Mesendoderm (in vitro differentiated cells): ENCODE data around the gene SCN9A.

Source experiments
- DNase-seq: peaks from one replicate; pipeline ENCODE4 v3.0.0; 2013
- H2AK5ac ChIP-seq: 2 replicates; pipeline ENCODE4 v1.6.1; 2013; ENCODE audit warnings: low read length, inconsistent platforms
- H2BK120ac ChIP-seq: 2 replicates; pipeline ENCODE4 v1.6.1; 2013; ENCODE audit warnings: low read depth, mild to moderate bottlenecking, low read length, moderate library complexity, mixed read lengths
- H2BK15ac ChIP-seq: replicated peaks from 2 replicates; pipeline ENCODE4 v1.6.1; 2013; ENCODE audit warnings: low read depth, mild to moderate bottlenecking, moderate library complexity
- H2BK5ac ChIP-seq: 2 replicates; pipeline ENCODE4 v1.6.1; 2013; ENCODE audit warnings: low read length, inconsistent platforms
- H3K18ac ChIP-seq: 2 replicates; pipeline ENCODE4 v1.6.1; 2013; ENCODE audit warnings: mild to moderate bottlenecking, low read length, mixed read lengths
- H3K23ac ChIP-seq: one replicate; pipeline ENCODE4 v1.6.1; 2013; ENCODE audit warnings: low read length
- H3K27ac ChIP-seq: 2 replicates; pipeline ENCODE4 v1.5.1; 2013; ENCODE audit warnings: low read depth, mild to moderate bottlenecking, inconsistent platforms, low read length, moderate library complexity
- H3K27me3 ChIP-seq: 2 replicates; pipeline ENCODE4 v1.6.1; 2013; ENCODE audit warnings: low read length, control low read depth, mild to moderate bottlenecking, inconsistent platforms; ENCODE audit not compliant: insufficient read depth, poor library complexity
- H3K36me3 ChIP-seq: 2 replicates; pipeline ENCODE4 v1.6.1; 2013; ENCODE audit warnings: low read length, inconsistent platforms; ENCODE audit not compliant: control insufficient read depth, insufficient read depth
- H3K4ac ChIP-seq: one replicate; pipeline ENCODE4 v1.6.1; 2013; ENCODE audit warnings: low read depth, mild to moderate bottlenecking, low read length, moderate library complexity
- H3K4me1 ChIP-seq: 2 replicates; pipeline ENCODE4 v1.6.1; 2013; ENCODE audit warnings: low read depth, low read length, inconsistent platforms; ENCODE audit not compliant: control insufficient read depth
- H3K4me2 ChIP-seq: 2 replicates; pipeline ENCODE4 v1.6.1; 2013; ENCODE audit warnings: low read length
- H3K4me3 ChIP-seq: 2 replicates; pipeline ENCODE4 v1.5.1; 2013; ENCODE audit warnings: mild to moderate bottlenecking, low read length
- H3K56ac ChIP-seq: one replicate; pipeline ENCODE4 v1.6.1; 2013; ENCODE audit warnings: low read length
- H3K79me1 ChIP-seq: 2 replicates; pipeline ENCODE4 v1.6.1; 2013; ENCODE audit warnings: low read length, inconsistent platforms
- H3K79me2 ChIP-seq: 2 replicates; pipeline ENCODE4 v1.6.1; 2013; ENCODE audit warnings: mild to moderate bottlenecking, low read length; ENCODE audit not compliant: control insufficient read depth, insufficient read depth
- H3K9ac ChIP-seq: 2 replicates; pipeline ENCODE4 v1.6.1; 2013; ENCODE audit warnings: low read length, inconsistent platforms
- H4K5ac ChIP-seq: one replicate; pipeline ENCODE4 v1.6.1; 2013; ENCODE audit warnings: low read length
- H4K8ac ChIP-seq: one replicate; pipeline ENCODE4 v1.6.1; 2013; ENCODE audit warnings: low read depth, mild to moderate bottlenecking, control low read depth, low read length, moderate library complexity
- WGBS: extraction: QIAGEN DNeasy Blood & Tissue Kit; methylation state at CpG from one replicate; pipeline ENCODE4 v1.1.7; 2013; ENCODE audit warnings: low lambda C conversion rate, missing lambda C conversion rate; ENCODE audit not compliant: insufficient coverage; ENCODE audit errors: extremely low coverage; 5-methylcytosine and 5-hydroxymethylcytosine counted together

The SCN9A gene

GRCh38 chr2:166197446-166197845 is 178.3 kb downstream of the SCN9A start:
- H3K36me3 ChIP-seq = no peaks in the 10 kb centered on the region
- no peak overlapping the region for H2BK120ac ChIP-seq
- no peak overlapping the region for H3K4me2 ChIP-seq
- H3K27me3 ChIP-seq = no peaks in the 10 kb centered on the region
- H3K4me3 ChIP-seq = no peak overlapping the region
- no peak overlapping the region for H2BK5ac ChIP-seq
- no peak overlapping the region for H3K23ac ChIP-seq
- H3K27ac ChIP-seq = no peak overlapping the region
- H3K18ac ChIP-seq = no peak overlapping the region
- H3K4me1 ChIP-seq = no peaks in the 10 kb centered on the region
- no peak for DNase-seq
- H3K9ac ChIP-seq = no peak overlapping the region
- no peak overlapping the region for H2AK5ac ChIP-seq
- H3K79me1 ChIP-seq = no peaks in the 10 kb centered on the region
- no peak overlapping the region for H2BK15ac ChIP-seq
- no peaks in the 10 kb centered on the region for H3K79me2 ChIP-seq
- H4K8ac ChIP-seq = no peak overlapping the region
- no peak overlapping the region for H3K56ac ChIP-seq
- no peak overlapping the region for H4K5ac ChIP-seq
- no CpG with 5 or more reads among the region's 3 CpGs for WGBS
- H3K4ac ChIP-seq = no peak overlapping the region

- no peak overlapping the region for H2BK15ac ChIP-seq
- H2BK120ac ChIP-seq = no peak overlapping the region
- no peaks in the 10 kb centered on the region for H3K79me1 ChIP-seq
These were observed 182.3 kb downstream of the SCN9A start for GRCh38 chr2:166193407-166193806.

GRCh38 chr2:166188084-166188483 is 187.7 kb downstream of the SCN9A start:
- WGBS = no CpG with 5 or more reads among the region's 3 CpGs
- Histone ChIP-seq H3K79me1 (no peaks in the 10 kb centered on the region), H3K27me3 (no peaks in the 10 kb centered on the region), H3K56ac (no peak overlapping the region), H4K5ac (no peak overlapping the region), H4K8ac (no peak overlapping the region), H2BK15ac (no peak overlapping the region), H3K36me3 (no peaks in the 10 kb centered on the region), H3K18ac (no peak overlapping the region), H3K79me2 (no peaks in the 10 kb centered on the region), H3K4me3 (no peak overlapping the region), H2BK5ac (no peak overlapping the region), H3K23ac (no peak overlapping the region), H3K4me2 (no peak overlapping the region), H3K9ac (no peak overlapping the region), H3K4ac (no peak overlapping the region), H3K27ac (no peak overlapping the region), H3K4me1 (no peaks in the 10 kb centered on the region), H2AK5ac (no peak overlapping the region), H2BK120ac (no peak overlapping the region)
- DNase-seq = no peak

More at GRCh38 chr2:166193407-166193806, 182.3 kb downstream of the SCN9A start:
- Histone ChIP-seq H3K4ac (no peak overlapping the region), H3K9ac (no peak overlapping the region), H3K4me2 (no peak overlapping the region), H2BK5ac (no peak overlapping the region), H3K56ac (no peak overlapping the region), H3K36me3 (no peaks in the 10 kb centered on the region), H2AK5ac (no peak overlapping the region), H3K27me3 (no peaks in the 10 kb centered on the region), H4K5ac (no peak overlapping the region), H3K79me2 (no peaks in the 10 kb centered on the region), H4K8ac (no peak overlapping the region), H3K4me3 (no peak overlapping the region), H3K4me1 (no peaks in the 10 kb centered on the region), H3K23ac (no peak overlapping the region), H3K18ac (no peak overlapping the region), H3K27ac (no peak overlapping the region)
- no peak for DNase-seq
- WGBS = no CpG with 5 or more reads among the region's 2 CpGs

- Histone ChIP-seq H2BK15ac (no peak overlapping the region), H3K9ac (no peak overlapping the region), H2BK5ac (no peak overlapping the region), H3K18ac (no peak overlapping the region), H3K27me3 (no peaks in the 10 kb centered on the region), H2AK5ac (no peak overlapping the region), H3K4me1 (no peaks in the 10 kb centered on the region), H3K56ac (no peak overlapping the region), H4K8ac (no peak overlapping the region), H3K4me2 (no peak overlapping the region), H2BK120ac (no peak overlapping the region), H3K79me2 (no peaks in the 10 kb centered on the region), H3K4me3 (no peak overlapping the region), H3K27ac (no peak overlapping the region), H3K23ac (no peak overlapping the region), H4K5ac (no peak overlapping the region), H3K4ac (no peak overlapping the region), H3K36me3 (no peaks in the 10 kb centered on the region), H3K79me1 (no peaks in the 10 kb centered on the region)
- peak; percentile 54 for DNase-seq
- WGBS = no CpG with 5 or more reads among the region's 3 CpGs
These were observed 191.0 kb downstream of the SCN9A start for GRCh38 chr2:166184789-166185188.

GRCh38 chr2:166181813-166182154 is 194.0 kb downstream of the SCN9A start:
- Histone ChIP-seq H4K8ac (no peak overlapping the region), H3K18ac (no peak overlapping the region), H3K36me3 (no peaks in the 10 kb centered on the region), H3K56ac (no peak overlapping the region), H3K79me1 (no peaks in the 10 kb centered on the region), H3K4me2 (no peak overlapping the region), H3K23ac (no peak overlapping the region), H3K9ac (no peak overlapping the region), H3K4ac (no peak overlapping the region), H2BK120ac (no peak overlapping the region), H3K4me3 (no peak overlapping the region), H2BK15ac (no peak overlapping the region), H3K79me2 (no peaks in the 10 kb centered on the region), H2BK5ac (no peak overlapping the region), H3K27ac (no peak overlapping the region), H4K5ac (no peak overlapping the region), H2AK5ac (no peak overlapping the region), H3K27me3 (no peaks in the 10 kb centered on the region), H3K4me1 (no peaks in the 10 kb centered on the region)
- WGBS = no CpG with 5 or more reads among the region's 3 CpGs
- DNase-seq = no peak

GRCh38 chr2:166180951-166181812 is 194.6 kb downstream of the SCN9A start:
- H4K8ac ChIP-seq = no peak overlapping the region
- no peak overlapping the region for H3K4me3 ChIP-seq
- no peak overlapping the region for H2BK15ac ChIP-seq
- H3K56ac ChIP-seq = no peak overlapping the region
- no peak overlapping the region for H2AK5ac ChIP-seq
- H3K4ac ChIP-seq = no peak overlapping the region
- H3K79me1 ChIP-seq = no peaks in the 10 kb centered on the region
- H2BK5ac ChIP-seq = no peak overlapping the region
- no peaks in the 10 kb centered on the region for H3K36me3 ChIP-seq
- WGBS = no CpG with 5 or more reads among the region's 24 CpGs
- no peaks in the 10 kb centered on the region for H3K4me1 ChIP-seq
- H3K4me2 ChIP-seq = no peak overlapping the region
- H3K9ac ChIP-seq = no peak overlapping the region
- peak; percentile 57 for DNase-seq
- no peak overlapping the region for H4K5ac ChIP-seq
- H2BK120ac ChIP-seq = no peak overlapping the region
- no peak overlapping the region for H3K27ac ChIP-seq
- H3K79me2 ChIP-seq = no peaks in the 10 kb centered on the region
- H3K18ac ChIP-seq = no peak overlapping the region
- H3K27me3 ChIP-seq = no peaks in the 10 kb centered on the region
- no peak overlapping the region for H3K23ac ChIP-seq
